Nephron progenitor cell (in vitro differentiated cells): Measurements from ENCODE around the gene CEP250.

Source experiments
- DNase-seq: peaks from one replicate; pipeline ENCODE4 v3.0.0; 2021
- H3K27ac Mint-ChIP-seq: 2 replicates; pipeline ENCODE4 v1.8.0; 2021; ENCODE audit warnings: mild to moderate bottlenecking, moderate library complexity, mixed read lengths
- H3K27me3 Mint-ChIP-seq: 2 replicates; pipeline ENCODE4 v1.8.0; 2021; ENCODE audit warnings: mild to moderate bottlenecking, low read depth, mixed read lengths; ENCODE audit not compliant: poor library complexity
- H3K36me3 Mint-ChIP-seq: 2 replicates; pipeline ENCODE4 v1.8.0; 2021; ENCODE audit warnings: low read depth, mixed read lengths
- H3K4me1 Mint-ChIP-seq: 2 replicates; pipeline ENCODE4 v1.8.0; 2021; ENCODE audit warnings: mixed read lengths
- H3K4me3 Mint-ChIP-seq: 2 replicates; pipeline ENCODE4 v1.8.0; 2021; ENCODE audit warnings: mild to moderate bottlenecking, moderate library complexity, mixed read lengths
- H3K9me3 Mint-ChIP-seq: 2 replicates; pipeline ENCODE4 v1.8.0; 2021; ENCODE audit warnings: mild to moderate bottlenecking, moderate library complexity, mixed read lengths
- CTCF ChIP-seq: fragments of 200-600 bp; sonication (generic); IDR thresholded peaks from 2 replicates; pipeline ENCODE4 v1.5.0; 2021; ENCODE audit warnings: antibody characterized with exemption

CEP250 gene

GRCh38 chr20:35458388-35458787 is 3.0 kb downstream of the CEP250 start:
- Mint-ChIP-seq H3K27ac (peak overlapping the region; percentile 31), H3K36me3 (peaks cover 32% of the 10 kb centered on the region), H3K4me1 (peaks cover 37% of the 10 kb centered on the region), H3K4me3 (peak overlapping the region; percentile 39), H3K9me3 (peaks cover 9% of the 10 kb centered on the region), H3K27me3 (no peaks in the 10 kb centered on the region)
- TF ChIP-seq CTCF, result no peak
- no peak for DNase-seq

GRCh38 chr20:35461620-35462019 is 6.2 kb downstream of the CEP250 start:
- TF ChIP-seq CTCF, result no peak
- Mint-ChIP-seq H3K4me1 (peaks cover 47% of the 10 kb centered on the region), H3K36me3 (peaks cover 42% of the 10 kb centered on the region), H3K27me3 (no peaks in the 10 kb centered on the region), H3K4me3 (no peak overlapping the region), H3K9me3 (no peaks in the 10 kb centered on the region), H3K27ac (no peak overlapping the region)
- DNase-seq, result no peak

GRCh38 chr20:35462351-35462750 is 7.0 kb downstream of the CEP250 start:
- Mint-ChIP-seq H3K4me1 (peaks cover 47% of the 10 kb centered on the region), H3K27me3 (no peaks in the 10 kb centered on the region), H3K9me3 (no peaks in the 10 kb centered on the region), H3K36me3 (peaks cover 43% of the 10 kb centered on the region), H3K4me3 (no peak overlapping the region), H3K27ac (no peak overlapping the region)
- no peak for TF ChIP-seq CTCF
- no peak for DNase-seq

GRCh38 chr20:35463455-35464300 is 8.3 kb downstream of the CEP250 start:
- DNase-seq, result peak; percentile 72
- peak overlapping the region; percentile 66 for H3K27ac Mint-ChIP-seq
- no peak overlapping the region for H3K4me3 Mint-ChIP-seq

GRCh38 chr20:35465976-35466375 is 10.6 kb downstream of the CEP250 start:
- H3K4me3 Mint-ChIP-seq, result peak overlapping the region; percentile 44
- H3K36me3 Mint-ChIP-seq, result peaks cover 57% of the 10 kb centered on the region
- no peak for TF ChIP-seq CTCF
- no peaks in the 10 kb centered on the region for H3K9me3 Mint-ChIP-seq
- H3K27ac Mint-ChIP-seq, result peak overlapping the region; percentile 86
- no peak for DNase-seq
- H3K27me3 Mint-ChIP-seq, result no peaks in the 10 kb centered on the region
- peaks cover 49% of the 10 kb centered on the region for H3K4me1 Mint-ChIP-seq

More at GRCh38 chr20:35463455-35464300, 8.3 kb downstream of the CEP250 start:
- Mint-ChIP-seq H3K9me3 (no peaks in the 10 kb centered on the region), H3K36me3 (peaks cover 49% of the 10 kb centered on the region), H3K27me3 (no peaks in the 10 kb centered on the region), H3K4me1 (peaks cover 48% of the 10 kb centered on the region)
- TF ChIP-seq CTCF, result peak; percentile 85

GRCh38 chr20:35466856-35467255 is 11.5 kb downstream of the CEP250 start:
- Mint-ChIP-seq H3K36me3 (peaks cover 53% of the 10 kb centered on the region), H3K4me1 (peaks cover 49% of the 10 kb centered on the region), H3K9me3 (no peaks in the 10 kb centered on the region), H3K4me3 (peak overlapping the region; percentile 44), H3K27me3 (no peaks in the 10 kb centered on the region), H3K27ac (peak overlapping the region; percentile 98)
- no peak for DNase-seq
- no peak for TF ChIP-seq CTCF
